ENCODE results near the gene C13orf46. TPM values are rescaled to one million over a fixed set of nuclear protein-coding genes. Genes with fewer than 3 reads are reported as not detected.

Gene C13orf46
- total RNA-seq, 1 donor from 2014 or later = 0.33 TPM

DNA sequence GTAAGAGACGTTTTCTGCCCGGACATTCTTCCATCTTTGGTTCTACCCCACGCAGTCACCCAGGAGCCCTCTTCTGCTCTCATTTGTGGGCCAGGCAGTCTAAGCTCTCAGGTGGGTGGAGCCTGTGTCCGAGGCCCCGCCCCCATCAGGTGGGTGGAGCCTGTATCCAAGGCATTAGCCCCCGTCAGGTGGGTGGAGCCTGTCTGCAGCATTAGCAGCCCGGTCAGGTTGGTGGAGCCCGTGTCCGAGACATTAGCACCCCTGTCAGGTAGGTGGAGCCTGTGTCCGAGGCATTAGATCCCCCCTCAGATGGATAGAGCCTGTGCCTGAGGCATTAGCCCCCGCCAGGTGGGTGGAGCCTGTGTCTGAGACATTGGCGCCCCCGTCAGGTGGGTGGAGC lies 45.5 kb upstream of the C13orf46 start:
- H3K4me3 ChIP-seq = no peak overlapping the region

DNA sequence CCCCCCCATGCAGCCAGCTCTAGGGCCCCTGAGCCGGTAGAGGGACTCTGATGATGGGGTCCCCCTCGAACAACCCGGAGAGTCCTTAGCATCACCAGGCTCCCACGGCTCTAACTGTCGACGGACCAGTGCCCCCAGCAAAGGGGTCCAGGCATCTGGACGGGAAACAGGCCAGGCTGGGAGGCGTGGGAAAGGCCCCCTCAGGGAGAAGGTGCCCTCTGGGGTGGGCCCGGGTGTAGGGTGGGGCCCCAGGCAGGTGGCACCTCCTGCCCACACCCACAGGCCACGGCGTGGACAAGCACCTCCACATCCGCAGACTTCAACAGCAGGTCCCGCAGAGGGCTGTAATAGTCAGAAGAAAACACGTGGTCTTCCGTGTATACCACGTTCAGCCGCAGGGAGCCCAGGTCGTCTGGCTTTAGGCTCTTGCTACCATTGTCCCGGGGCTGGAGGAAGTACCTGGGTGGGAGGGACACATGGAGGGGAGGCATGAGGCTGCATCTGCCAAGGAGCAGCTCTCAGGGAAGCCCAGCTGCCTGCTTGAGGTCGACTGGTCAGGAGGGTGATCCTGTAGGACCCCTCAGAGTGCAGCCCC lies 44.7 kb upstream of the C13orf46 start:
- H3K4me3 ChIP-seq = no peak overlapping the region
- H3K4me1 ChIP-seq = no peaks in the 10 kb centered on the region
- intact Hi-C loops (cut with micrococcal nuclease) = no loop called here
- no peaks in the 10 kb centered on the region for H3K9me3 ChIP-seq (replicated peaks)
- no peak overlapping the region for H3K27ac ChIP-seq (replicated peaks)
- H3K27me3 ChIP-seq (ENCODE audit: low read depth) = no peaks in the 10 kb centered on the region
- TF ChIP-seq, protein P1, sequence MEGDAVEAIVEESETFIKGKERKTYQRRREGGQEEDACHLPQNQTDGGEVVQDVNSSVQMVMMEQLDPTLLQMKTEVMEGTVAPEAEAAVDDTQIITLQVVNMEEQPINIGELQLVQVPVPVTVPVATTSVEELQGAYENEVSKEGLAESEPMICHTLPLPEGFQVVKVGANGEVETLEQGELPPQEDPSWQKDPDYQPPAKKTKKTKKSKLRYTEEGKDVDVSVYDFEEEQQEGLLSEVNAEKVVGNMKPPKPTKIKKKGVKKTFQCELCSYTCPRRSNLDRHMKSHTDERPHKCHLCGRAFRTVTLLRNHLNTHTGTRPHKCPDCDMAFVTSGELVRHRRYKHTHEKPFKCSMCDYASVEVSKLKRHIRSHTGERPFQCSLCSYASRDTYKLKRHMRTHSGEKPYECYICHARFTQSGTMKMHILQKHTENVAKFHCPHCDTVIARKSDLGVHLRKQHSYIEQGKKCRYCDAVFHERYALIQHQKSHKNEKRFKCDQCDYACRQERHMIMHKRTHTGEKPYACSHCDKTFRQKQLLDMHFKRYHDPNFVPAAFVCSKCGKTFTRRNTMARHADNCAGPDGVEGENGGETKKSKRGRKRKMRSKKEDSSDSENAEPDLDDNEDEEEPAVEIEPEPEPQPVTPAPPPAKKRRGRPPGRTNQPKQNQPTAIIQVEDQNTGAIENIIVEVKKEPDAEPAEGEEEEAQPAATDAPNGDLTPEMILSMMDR (IDR thresholded peaks at IDR 0.05; ENCODE audit: borderline replicate concordance) = no peak
- H3K36me3 ChIP-seq = peaks cover 67% of the 10 kb centered on the region
- DNase-seq = no peak

More for the DNA sequence above, 45.5 kb upstream of the C13orf46 start:
- Histone ChIP-seq H3K9me3 (replicated peaks) (no peaks in the 10 kb centered on the region), H3K4me1 (no peaks in the 10 kb centered on the region), H3K27ac (replicated peaks) (no peak overlapping the region), H3K36me3 (peaks cover 70% of the 10 kb centered on the region), H3K27me3 (ENCODE audit: low read depth) (no peaks in the 10 kb centered on the region)
- DNase-seq = no peak
- intact Hi-C loops (cut with micrococcal nuclease) = no loop called here
- TF ChIP-seq, protein P1 (IDR thresholded peaks at IDR 0.05; ENCODE audit: borderline replicate concordance) = no peak

DNA sequence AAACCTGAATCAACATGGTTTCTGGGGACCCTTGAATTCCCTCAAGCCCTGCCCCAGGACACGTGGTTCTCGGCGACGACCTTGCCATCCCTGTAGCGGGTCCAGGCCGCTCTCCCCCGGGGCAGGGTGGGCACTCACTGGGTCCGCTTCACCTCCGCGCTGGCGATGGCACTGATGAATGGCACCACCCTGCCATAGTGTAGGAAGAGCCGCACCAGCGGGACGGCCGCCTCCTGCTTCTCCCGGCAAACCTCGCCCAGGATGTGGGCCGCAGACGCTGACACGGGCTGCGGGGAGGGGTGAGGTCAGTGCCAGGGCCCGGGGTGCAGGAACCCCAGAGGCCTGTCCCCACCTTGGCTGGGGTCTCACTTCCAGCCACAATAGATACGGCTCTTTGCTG lies 44.1 kb upstream of the C13orf46 start:
- Histone ChIP-seq H3K4me3 (no peak overlapping the region), H3K9me3 (replicated peaks) (no peaks in the 10 kb centered on the region), H3K4me1 (no peaks in the 10 kb centered on the region), H3K27ac (replicated peaks) (no peak overlapping the region), H3K27me3 (ENCODE audit: low read depth) (no peaks in the 10 kb centered on the region), H3K36me3 (peaks cover 67% of the 10 kb centered on the region)
- intact Hi-C loops (cut with micrococcal nuclease) = no loop called here
- TF ChIP-seq, protein P1 (IDR thresholded peaks at IDR 0.05; ENCODE audit: borderline replicate concordance) = no peak
- DNase-seq = no peak

DNA sequence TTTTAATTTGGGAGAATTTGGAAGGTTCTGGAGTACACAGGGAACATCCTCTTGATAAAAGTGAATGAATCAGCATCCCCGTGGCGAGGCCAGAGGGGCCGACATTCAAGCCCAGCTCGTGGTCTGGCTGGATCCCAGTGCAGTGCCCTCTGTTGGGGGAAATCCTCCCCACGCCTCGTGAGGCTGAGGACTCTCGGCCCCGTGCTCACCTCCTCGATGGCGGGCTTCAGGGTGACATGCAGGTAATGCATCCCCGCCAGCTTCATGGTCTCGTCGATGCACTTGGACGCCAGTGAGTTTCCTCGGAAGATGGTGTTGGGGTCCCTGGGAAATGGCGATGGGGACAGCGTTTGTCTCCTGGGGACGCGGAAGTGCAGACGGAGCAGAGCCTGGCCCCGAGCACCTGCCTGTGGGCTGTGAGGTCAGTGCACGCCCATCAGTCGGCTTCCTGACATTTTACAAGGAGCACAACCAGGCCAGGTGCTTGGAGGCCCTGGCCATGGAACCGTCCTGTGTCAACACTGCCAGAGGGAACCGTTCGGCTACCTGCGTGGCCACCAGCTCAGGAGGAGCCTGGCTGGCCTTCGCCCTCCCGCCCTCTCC lies 43.3 kb upstream of the C13orf46 start:
- peaks cover 64% of the 10 kb centered on the region for H3K36me3 ChIP-seq
- no peaks in the 10 kb centered on the region for H3K27me3 ChIP-seq (ENCODE audit: low read depth)
- no peak overlapping the region for H3K27ac ChIP-seq (replicated peaks)
- intact Hi-C loops (cut with micrococcal nuclease) = no loop called here
- no peaks in the 10 kb centered on the region for H3K9me3 ChIP-seq (replicated peaks)
- TF ChIP-seq, protein P1 (IDR thresholded peaks at IDR 0.05; ENCODE audit: borderline replicate concordance) = no peak
- no peaks in the 10 kb centered on the region for H3K4me1 ChIP-seq
- no peak for DNase-seq
- no peak overlapping the region for H3K4me3 ChIP-seq

DNA sequence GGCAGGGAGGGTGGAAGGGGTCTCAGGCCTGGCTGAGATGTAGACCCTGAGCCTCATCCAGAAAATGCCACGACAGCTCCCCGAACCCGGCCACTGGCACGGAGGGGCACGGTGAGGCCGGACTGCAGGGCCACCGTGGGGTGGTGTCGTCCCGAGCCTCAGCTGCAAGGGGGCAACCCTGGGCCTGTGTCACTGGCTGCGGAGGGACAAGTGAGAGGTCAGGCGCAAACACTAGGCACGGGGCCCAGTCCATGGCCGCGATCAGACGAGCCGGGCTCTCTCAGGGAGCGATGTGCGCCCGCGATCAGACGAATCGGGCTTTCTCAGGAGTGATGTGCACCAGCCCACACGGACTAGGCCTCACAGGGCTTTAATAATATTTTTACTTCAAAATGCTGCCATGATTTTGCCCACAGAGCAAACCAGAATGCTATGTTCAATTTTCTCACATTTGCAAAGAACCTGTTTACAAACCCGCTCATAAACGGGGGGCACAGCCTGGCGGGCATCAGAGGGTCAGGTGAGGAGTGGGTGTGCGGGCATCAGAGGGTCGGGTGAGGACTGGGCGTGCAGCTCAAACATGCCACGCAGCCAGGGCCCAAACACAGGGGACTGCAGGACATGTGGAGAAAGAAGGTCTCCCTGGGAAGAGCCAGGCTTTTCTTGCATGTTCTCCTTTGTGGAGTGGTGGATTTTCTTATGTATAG lies 42.6 kb upstream of the C13orf46 start:
- TF ChIP-seq, protein P1 (IDR thresholded peaks at IDR 0.05; ENCODE audit: borderline replicate concordance) = no peak
- Histone ChIP-seq H3K9me3 (replicated peaks) (no peaks in the 10 kb centered on the region), H3K4me3 (no peak overlapping the region), H3K27ac (replicated peaks) (no peak overlapping the region), H3K36me3 (peaks cover 63% of the 10 kb centered on the region), H3K27me3 (ENCODE audit: low read depth) (no peaks in the 10 kb centered on the region), H3K4me1 (no peaks in the 10 kb centered on the region)
- DNase-seq = no peak
- intact Hi-C loops (cut with micrococcal nuclease) = no loop called here
